Measurements from ENCODE around the gene FARS2.

FARS2 gene

GRCh38 chr6:5662797-5663196, 401.5 kb downstream of the FARS2 start:
- no peak for TF ChIP-seq CTCF (conservative IDR thresholded peaks at IDR 0.05; ENCODE audit: low read depth, low read length)
- no peak overlapping the region for H3K4me3 ChIP-seq (ENCODE audit: low read depth, low read length)
- no peak for DNase-seq (ENCODE audit: low read depth)

GRCh38 chr6:5663259-5663658, 401.9 kb downstream of the FARS2 start:
- no peak for DNase-seq (ENCODE audit: low read depth)
- TF ChIP-seq CTCF (conservative IDR thresholded peaks at IDR 0.05; ENCODE audit: low read depth, low read length): no peak
- H3K4me3 ChIP-seq (ENCODE audit: low read depth, low read length): no peak overlapping the region

GRCh38 chr6:5663739-5664138, 402.4 kb downstream of the FARS2 start:
- no peak for DNase-seq (ENCODE audit: low read depth)
- H3K4me3 ChIP-seq (ENCODE audit: low read depth, low read length): no peak overlapping the region
- no peak for TF ChIP-seq CTCF (conservative IDR thresholded peaks at IDR 0.05; ENCODE audit: low read depth, low read length)

DNA sequence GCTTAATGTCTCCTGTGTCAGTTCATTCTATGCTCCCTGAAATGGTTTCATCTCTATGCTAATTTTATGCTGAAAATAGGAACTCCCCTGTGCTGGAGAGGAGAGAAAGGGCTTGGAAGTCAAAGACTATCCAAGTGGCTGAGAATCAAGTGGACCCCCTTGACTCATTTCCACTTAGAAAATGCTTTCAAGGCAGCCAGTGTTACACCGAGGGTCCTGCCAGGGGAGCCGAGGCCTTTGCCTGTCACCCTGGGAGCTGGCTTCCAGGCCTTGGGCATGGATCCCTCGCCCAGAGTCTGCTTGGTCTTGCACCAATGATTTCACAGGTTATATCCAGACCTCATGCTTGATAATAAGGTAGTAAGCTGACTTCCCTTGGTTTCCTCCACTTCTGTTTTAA, 402.8 kb downstream of the FARS2 start:
- no peak for TF ChIP-seq CTCF (conservative IDR thresholded peaks at IDR 0.05; ENCODE audit: low read depth, low read length)
- H3K4me3 ChIP-seq (ENCODE audit: low read depth, low read length): no peak overlapping the region
- no peak for DNase-seq (ENCODE audit: low read depth)

DNA sequence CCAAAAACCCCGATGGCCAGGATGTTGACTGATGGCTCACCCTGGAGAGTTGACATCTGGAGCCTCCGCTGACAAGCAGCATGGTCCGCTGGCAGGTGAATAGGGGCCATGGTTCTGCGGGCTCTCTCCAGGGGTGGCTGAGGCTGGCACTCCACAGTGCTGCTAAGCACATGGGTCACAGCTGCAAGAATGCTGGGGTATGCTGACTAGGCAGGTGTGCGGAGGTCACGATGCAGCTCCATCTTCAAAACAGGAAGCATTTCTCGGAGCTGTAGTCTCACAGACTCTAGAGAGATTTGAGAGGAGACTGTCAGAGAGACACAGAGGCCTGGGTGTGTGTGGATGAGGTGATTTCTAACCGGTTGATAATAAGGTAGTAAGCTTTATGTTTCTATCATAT, 403.9 kb downstream of the FARS2 start:
- no peak for TF ChIP-seq CTCF (conservative IDR thresholded peaks at IDR 0.05; ENCODE audit: low read depth, low read length)
- no peak overlapping the region for H3K4me3 ChIP-seq (ENCODE audit: low read depth, low read length)
- DNase-seq (ENCODE audit: low read depth): no peak

DNA sequence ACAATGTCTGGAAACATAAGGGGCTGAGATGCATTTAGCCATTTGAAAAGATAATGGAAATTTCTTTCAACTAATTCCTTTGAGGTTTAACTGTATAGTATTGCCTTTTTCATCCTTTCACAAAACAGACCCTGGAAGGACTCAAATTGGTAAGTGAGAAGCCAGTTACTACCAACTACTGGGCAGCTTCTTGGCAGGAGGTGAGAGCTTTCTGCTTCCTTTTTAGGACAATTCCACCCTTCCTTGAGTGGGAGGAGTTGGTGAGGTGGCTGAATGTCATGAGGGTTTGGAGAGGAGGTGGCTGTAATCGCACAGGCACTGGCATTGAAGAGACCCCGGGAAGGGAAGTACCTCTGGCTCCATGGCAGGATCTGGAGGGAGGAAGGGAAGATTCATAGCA, 404.4 kb downstream of the FARS2 start:
- no peak for DNase-seq (ENCODE audit: low read depth)
- no peak overlapping the region for H3K4me3 ChIP-seq (ENCODE audit: low read depth, low read length)
- no peak for TF ChIP-seq CTCF (conservative IDR thresholded peaks at IDR 0.05; ENCODE audit: low read depth, low read length)

- TF ChIP-seq CTCF (conservative IDR thresholded peaks at IDR 0.05; ENCODE audit: low read depth, low read length): no peak
- no peak for DNase-seq (ENCODE audit: low read depth)
- no peak overlapping the region for H3K4me3 ChIP-seq (ENCODE audit: low read depth, low read length)
Measured at GRCh38 chr6:5666695-5667094, 405.4 kb downstream of the FARS2 start.
